ENCODE data around the gene RAB3D.
"Not testable (repeated sequence)": the region's sequence is repeated elsewhere in the genome, so short reads cannot be mapped to it uniquely, and the experiment has no call there.

The RAB3D gene

GRCh38 chr19:11322269-11323024 lies 17.0 kb downstream of the RAB3D start:
- no peak for FAIRE-seq
- no peak for TF ChIP-seq CTCF (IDR thresholded peaks at IDR 0.05; ENCODE audit: insufficient read depth, missing control alignments)
- no peak for DNase-seq (ENCODE audit: insufficient read length, low spot score)

- TF ChIP-seq CTCF (IDR thresholded peaks at IDR 0.05; ENCODE audit: insufficient read depth, missing control alignments), result no peak
- no peak for FAIRE-seq
- no peak for DNase-seq (ENCODE audit: insufficient read length, low spot score)
Measured at GRCh38 chr19:11321191-11322126, 18.0 kb downstream of the RAB3D start.

- not testable (repeated sequence) for FAIRE-seq; DNase-seq (ENCODE audit: insufficient read length, low spot score)
Measured at GRCh38 chr19:11320278-11320995, 19.0 kb downstream of the RAB3D start.

- DNase-seq (ENCODE audit: insufficient read length, low spot score) (no peak), FAIRE-seq (no peak)
- TF ChIP-seq CTCF (IDR thresholded peaks at IDR 0.05; ENCODE audit: insufficient read depth, missing control alignments), result no peak
Measured at GRCh38 chr19:11306337-11306736, 33.1 kb downstream of the RAB3D start.

GRCh38 chr19:11304936-11305335 lies 34.5 kb downstream of the RAB3D start:
- TF ChIP-seq CTCF (IDR thresholded peaks at IDR 0.05; ENCODE audit: insufficient read depth, missing control alignments), result no peak
- DNase-seq (ENCODE audit: insufficient read length, low spot score) (no peak), FAIRE-seq (no peak)

- no peak for TF ChIP-seq CTCF (IDR thresholded peaks at IDR 0.05; ENCODE audit: insufficient read depth, missing control alignments)
- no peak for DNase-seq (ENCODE audit: insufficient read length, low spot score)
- no peak for FAIRE-seq
Measured at GRCh38 chr19:11300811-11301120, 38.7 kb downstream of the RAB3D start.

GRCh38 chr19:11299946-11300810 lies 39.3 kb downstream of the RAB3D start:
- TF ChIP-seq CTCF (IDR thresholded peaks at IDR 0.05; ENCODE audit: insufficient read depth, missing control alignments), result no peak
- DNase-seq (ENCODE audit: insufficient read length, low spot score) (no peak), FAIRE-seq (no peak)
